HAP-1 (cell line): Measurements from ENCODE around the gene PLCL1.

Experiments used
- DNase-seq, 2 experiments: peaks; one replicate each; pipeline ENCODE4 v3.0.0-alpha.2; 2016 to 2020; ENCODE audit warnings: low spot score in 2 of 2
- H3K27me3 ChIP-seq: fragments of 250-450 bp; sonication (Bioruptor Pico); 2 replicates; pipeline ENCODE4 v1.5.1; 2020; ENCODE audit warnings: low read depth, mild to moderate bottlenecking, moderate library complexity
- H3K36me3 ChIP-seq: fragments of 250-450 bp; sonication (Bioruptor Pico); replicated peaks from 2 replicates; pipeline ENCODE4 v1.5.1; 2020; ENCODE audit warnings: mild to moderate bottlenecking
- H3K4me1 ChIP-seq: fragments of 250-450 bp; sonication (Bioruptor Pico); 2 replicates; pipeline ENCODE4 v1.5.1; 2020; ENCODE audit warnings: mild to moderate bottlenecking
- H3K4me3 ChIP-seq: fragments of 250-450 bp; sonication (Bioruptor Pico); 2 replicates; pipeline ENCODE4 v1.5.1; 2020; ENCODE audit warnings: mild to moderate bottlenecking, moderate library complexity
- H3K9me3 ChIP-seq: fragments of 250-450 bp; sonication (Bioruptor Pico); 2 replicates; pipeline ENCODE4 v1.5.1; 2020; ENCODE audit warnings: mild to moderate bottlenecking, moderate library complexity
- in situ Hi-C: fragments of 300-500 bp; cut with MboI; formaldehyde crosslinking; loops from 3 replicates; pipeline ENCODE4 v1.14.3; 2020; ENCODE audit warnings: low sequenced_read_pairs, inconsistent platforms, mixed read lengths

PLCL1 gene

DNA sequence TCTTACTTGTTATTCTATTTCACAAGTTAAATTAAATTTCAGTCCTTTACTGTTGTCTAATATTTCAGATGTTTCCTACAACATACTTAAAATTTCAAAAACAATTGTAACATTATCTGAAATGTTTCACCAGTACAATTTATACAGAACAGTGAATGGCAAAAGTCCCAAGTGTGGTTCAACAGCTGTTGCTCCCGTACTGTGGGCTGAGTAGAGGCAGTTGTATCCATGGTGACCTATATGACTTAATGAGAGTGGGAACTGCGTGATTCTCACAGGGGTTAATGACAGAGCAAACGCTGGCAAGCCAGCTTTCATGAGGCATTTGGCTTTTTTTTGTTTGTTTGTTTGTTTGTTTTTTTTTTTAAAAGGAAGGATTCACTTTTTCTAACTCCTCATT is 5.3 kb upstream of the PLCL1 start:
- no peaks in the 10 kb centered on the region for H3K36me3 ChIP-seq
- peaks cover 16% of the 10 kb centered on the region for H3K27me3 ChIP-seq
- in situ Hi-C loops: loop anchor here (5.0 kb wide), 1 partner anchor 328 kb away; no protein-coding TSS in a partner anchor
- no peaks in the 10 kb centered on the region for H3K4me1 ChIP-seq
- H3K9me3 ChIP-seq: no peaks in the 10 kb centered on the region
- no peak overlapping the region for H3K4me3 ChIP-seq
- no peak for DNase-seq

DNA sequence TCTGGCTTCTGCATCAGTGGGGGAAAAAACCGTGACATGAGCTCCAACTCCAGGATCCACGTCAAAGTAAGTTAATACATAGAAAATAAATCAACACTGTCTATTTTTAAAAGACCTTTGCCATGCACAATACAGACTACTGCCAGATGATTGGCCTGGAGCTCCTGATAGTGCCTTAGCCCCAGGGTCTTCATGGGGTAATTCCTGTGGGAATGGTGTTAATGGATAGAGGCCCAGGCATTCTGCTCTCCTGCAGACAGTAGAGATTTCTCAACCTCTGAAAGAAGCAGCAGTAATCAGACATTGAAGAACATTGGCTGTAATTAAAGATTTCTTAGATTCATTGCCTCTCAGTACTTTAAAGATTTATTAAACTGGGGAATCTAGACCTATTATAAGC is 4.3 kb upstream of the PLCL1 start:
- Histone ChIP-seq H3K27me3 (peaks cover 19% of the 10 kb centered on the region), H3K36me3 (no peaks in the 10 kb centered on the region), H3K4me1 (no peaks in the 10 kb centered on the region), H3K4me3 (no peak overlapping the region), H3K9me3 (no peaks in the 10 kb centered on the region)
- in situ Hi-C loops: loop anchor here (10.0 kb wide), 1 partner anchor 495 kb away; no protein-coding TSS in a partner anchor
- no peak for DNase-seq

- H3K27me3 ChIP-seq: peaks cover 29% of the 10 kb centered on the region
- no peak overlapping the region for H3K4me3 ChIP-seq
- H3K9me3 ChIP-seq: no peaks in the 10 kb centered on the region
- DNase-seq: no peak
- H3K36me3 ChIP-seq: no peaks in the 10 kb centered on the region
- in situ Hi-C loops: loop anchor here (10.0 kb wide), 1 partner anchor 494 kb away; no protein-coding TSS in a partner anchor
- no peaks in the 10 kb centered on the region for H3K4me1 ChIP-seq
Measured at GRCh38 chr2:197801033-197801432, 3.4 kb upstream of the PLCL1 start.

GRCh38 chr2:197803033-197803444 is 1.4 kb upstream of the PLCL1 start:
- peak; percentile 20 to 61 for DNase-seq
- peaks cover 38% of the 10 kb centered on the region for H3K27me3 ChIP-seq
- in situ Hi-C loops: loop anchor here (10.0 kb wide), 1 partner anchor 492 kb away; no protein-coding TSS in a partner anchor

DNA sequence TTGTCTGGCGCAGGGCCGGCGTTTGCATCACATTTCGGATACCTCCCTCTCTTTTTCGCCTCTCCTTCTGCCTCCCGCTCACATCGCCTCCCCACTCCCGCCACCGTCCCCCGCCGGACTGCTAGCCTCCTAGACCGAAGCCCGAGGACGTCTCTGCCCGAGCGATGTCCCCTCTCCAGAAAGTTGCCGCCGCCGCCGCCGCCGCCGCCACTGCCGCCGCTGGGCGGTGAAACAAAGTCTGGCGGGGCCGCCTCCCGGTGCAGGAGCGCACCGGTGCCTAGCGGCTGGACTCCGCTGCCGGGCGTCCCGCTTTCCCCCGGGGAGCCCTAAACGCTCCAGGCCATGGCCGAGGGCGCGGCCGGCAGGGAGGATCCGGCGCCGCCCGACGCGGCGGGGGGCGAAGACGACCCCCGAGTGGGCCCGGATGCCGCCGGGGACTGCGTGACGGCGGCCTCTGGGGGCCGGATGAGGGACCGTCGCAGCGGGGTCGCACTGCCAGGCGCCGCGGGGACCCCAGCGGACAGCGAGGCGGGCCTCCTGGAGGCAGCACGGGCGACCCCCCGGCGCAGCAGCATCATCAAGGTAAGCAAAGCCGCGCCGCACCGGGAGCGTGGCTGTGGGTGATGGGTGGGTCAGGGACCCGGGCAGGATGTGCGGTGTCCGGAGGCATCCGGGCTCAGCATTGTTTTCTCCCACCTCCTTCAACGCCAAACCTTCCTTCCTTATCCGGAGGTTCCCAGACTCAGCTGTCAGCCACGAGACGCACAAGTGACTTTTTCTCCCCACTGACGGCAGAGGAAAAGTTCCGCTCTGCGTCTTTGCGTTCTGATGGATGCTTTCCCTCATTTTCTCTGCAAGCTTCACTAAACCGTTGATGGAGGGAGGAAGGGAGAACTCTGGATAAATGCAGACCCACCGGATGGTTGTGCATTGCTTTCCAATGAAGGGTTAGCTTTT is 643 bp downstream of the PLCL1 start:
- Histone ChIP-seq H3K4me3 (peak overlapping the region; percentile 41), H3K36me3 (no peaks in the 10 kb centered on the region), H3K9me3 (no peaks in the 10 kb centered on the region), H3K4me1 (no peaks in the 10 kb centered on the region), H3K27me3 (peaks cover 42% of the 10 kb centered on the region)
- in situ Hi-C loops: loop anchor here (10.0 kb wide), 1 partner anchor 490 kb away; no protein-coding TSS in a partner anchor
- peak in 1 of 2 experiments; percentile 52 for DNase-seq

More at GRCh38 chr2:197803033-197803444, 1.4 kb upstream of the PLCL1 start:
- Histone ChIP-seq H3K36me3 (no peaks in the 10 kb centered on the region), H3K4me3 (no peak overlapping the region), H3K4me1 (no peaks in the 10 kb centered on the region), H3K9me3 (no peaks in the 10 kb centered on the region)

DNA sequence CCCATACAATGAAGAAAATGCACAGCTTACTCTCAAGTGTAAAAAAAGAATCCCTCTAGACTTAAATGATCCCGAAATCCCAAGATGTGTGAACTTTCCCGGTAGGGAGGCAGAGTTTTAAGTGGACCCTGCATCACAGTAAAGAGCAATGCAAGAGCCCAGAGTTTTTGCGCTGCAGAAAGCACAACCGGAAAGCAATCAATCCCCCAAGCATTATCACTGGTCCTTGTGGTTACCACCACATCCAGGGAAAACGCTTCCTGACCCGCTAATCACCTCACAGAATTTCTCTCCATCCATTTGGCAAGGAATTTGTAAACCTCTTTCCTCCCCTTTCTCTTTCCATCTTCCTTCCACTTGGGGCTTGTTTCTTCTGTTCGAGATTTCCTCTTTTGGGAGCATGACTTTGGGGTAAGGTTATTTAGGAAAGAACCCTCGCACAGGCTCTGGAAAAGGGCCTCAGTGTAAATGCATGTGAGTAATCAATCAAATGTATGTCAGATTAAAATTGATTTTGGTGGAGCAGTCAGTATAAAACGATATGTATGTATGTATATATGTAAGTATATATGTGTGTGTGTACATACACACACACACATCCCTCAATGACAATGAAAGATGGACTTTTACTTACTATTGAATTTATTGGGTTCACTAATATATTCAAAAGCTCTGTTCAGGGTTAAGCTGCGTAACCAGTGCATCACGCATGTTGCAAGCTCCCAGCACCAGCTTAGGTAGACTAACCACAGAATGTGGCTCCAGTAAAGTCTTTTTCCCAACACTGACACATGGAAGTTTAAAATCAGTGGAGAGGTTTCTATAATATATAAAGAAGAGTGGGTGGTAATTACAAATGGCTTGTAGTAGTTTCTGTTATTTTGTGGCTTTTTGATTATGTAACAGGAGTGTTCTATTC is 1.6 kb downstream of the PLCL1 start:
- DNase-seq: no peak
- no peaks in the 10 kb centered on the region for H3K9me3 ChIP-seq
- in situ Hi-C loops: loop anchor here (10.0 kb wide), 1 partner anchor 489 kb away; no protein-coding TSS in a partner anchor
- peaks cover 49% of the 10 kb centered on the region for H3K27me3 ChIP-seq
- H3K4me1 ChIP-seq: no peaks in the 10 kb centered on the region
- H3K36me3 ChIP-seq: no peaks in the 10 kb centered on the region
- H3K4me3 ChIP-seq: no peak overlapping the region

DNA sequence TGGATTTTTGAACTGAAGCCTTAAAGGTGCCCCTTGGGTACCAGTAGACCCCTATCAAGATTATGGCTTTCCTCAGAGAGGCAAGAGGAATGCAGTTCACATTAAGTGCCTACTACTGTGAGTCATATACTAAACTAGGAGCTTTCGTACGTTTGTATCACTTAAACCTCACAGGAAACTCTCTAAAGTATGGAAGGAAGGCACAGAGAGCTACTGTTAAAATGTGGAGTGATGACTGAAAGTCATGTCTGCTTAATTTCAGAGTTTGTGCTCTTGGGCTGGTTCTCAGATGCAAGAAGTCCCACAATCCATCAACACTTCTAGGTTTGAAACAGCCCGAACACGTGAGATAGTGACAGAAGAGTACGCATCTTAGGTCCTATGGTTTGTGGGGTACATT is 4.7 kb downstream of the PLCL1 start:
- H3K4me3 ChIP-seq: no peak overlapping the region
- in situ Hi-C loops: loop anchor here (10.0 kb wide), 1 partner anchor 486 kb away; no protein-coding TSS in a partner anchor
- no peaks in the 10 kb centered on the region for H3K4me1 ChIP-seq
- no peak for DNase-seq
- H3K27me3 ChIP-seq: peaks cover 56% of the 10 kb centered on the region
- no peaks in the 10 kb centered on the region for H3K36me3 ChIP-seq
- H3K9me3 ChIP-seq: no peaks in the 10 kb centered on the region

GRCh38 chr2:197810016-197810415 is 5.6 kb downstream of the PLCL1 start:
- no peak overlapping the region for H3K4me3 ChIP-seq
- H3K27me3 ChIP-seq: peaks cover 51% of the 10 kb centered on the region
- DNase-seq: no peak
- in situ Hi-C loops: no loop called here
- H3K9me3 ChIP-seq: no peaks in the 10 kb centered on the region
- H3K36me3 ChIP-seq: no peaks in the 10 kb centered on the region
- H3K4me1 ChIP-seq: no peaks in the 10 kb centered on the region

GRCh38 chr2:197810491-197810890 is 6.1 kb downstream of the PLCL1 start:
- Histone ChIP-seq H3K36me3 (no peaks in the 10 kb centered on the region), H3K27me3 (peaks cover 47% of the 10 kb centered on the region), H3K9me3 (no peaks in the 10 kb centered on the region), H3K4me1 (no peaks in the 10 kb centered on the region), H3K4me3 (no peak overlapping the region)
- in situ Hi-C loops: no loop called here
- no peak for DNase-seq

DNA sequence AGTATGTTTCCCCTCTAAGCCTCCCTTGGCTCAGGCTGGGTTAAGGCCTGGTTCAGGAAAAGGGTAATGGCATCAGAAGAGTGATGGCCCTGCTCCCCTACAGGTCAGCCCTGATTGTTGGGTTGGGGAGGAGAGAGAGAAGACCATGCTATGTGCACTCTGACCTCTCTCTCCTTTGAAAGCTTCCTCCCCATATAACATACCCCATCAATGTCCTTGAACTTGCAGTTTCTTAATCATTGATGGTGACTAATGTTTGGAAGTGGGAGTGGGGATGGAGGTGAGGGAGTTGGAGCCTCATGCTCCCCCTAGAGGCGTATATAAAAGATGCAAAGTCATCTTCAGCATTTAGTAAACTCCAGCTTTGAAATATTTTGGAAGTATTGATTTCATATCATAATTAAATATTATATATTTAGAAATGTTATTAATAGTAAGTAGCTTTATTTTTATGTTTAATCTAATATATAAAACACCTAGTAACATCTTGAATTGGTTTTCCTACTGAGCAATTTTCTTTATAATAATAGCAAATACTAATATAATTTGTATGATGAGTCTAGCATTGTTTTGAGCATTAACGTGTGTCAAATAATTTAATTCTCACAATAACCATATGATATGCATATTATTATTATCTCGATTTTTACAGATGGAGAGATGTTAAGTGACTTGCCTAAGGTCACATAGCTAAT is 8.8 kb downstream of the PLCL1 start:
- H3K36me3 ChIP-seq: no peaks in the 10 kb centered on the region
- H3K27me3 ChIP-seq: peaks cover 32% of the 10 kb centered on the region
- H3K9me3 ChIP-seq: no peaks in the 10 kb centered on the region
- in situ Hi-C loops: no loop called here
- peak; percentile 13 to 15 for DNase-seq
- H3K4me1 ChIP-seq: no peaks in the 10 kb centered on the region
- no peak overlapping the region for H3K4me3 ChIP-seq

- H3K4me1 ChIP-seq: no peaks in the 10 kb centered on the region
- no peak for DNase-seq
- in situ Hi-C loops: no loop called here
- peaks cover 25% of the 10 kb centered on the region for H3K27me3 ChIP-seq
- no peaks in the 10 kb centered on the region for H3K36me3 ChIP-seq
- no peaks in the 10 kb centered on the region for H3K9me3 ChIP-seq
- no peak overlapping the region for H3K4me3 ChIP-seq
Measured at GRCh38 chr2:197814526-197814925, 10.1 kb downstream of the PLCL1 start.

GRCh38 chr2:197821550-197822289 is 17.3 kb downstream of the PLCL1 start:
- Histone ChIP-seq H3K4me3 (no peak overlapping the region), H3K36me3 (no peaks in the 10 kb centered on the region), H3K4me1 (no peaks in the 10 kb centered on the region), H3K27me3 (peaks cover 15% of the 10 kb centered on the region), H3K9me3 (no peaks in the 10 kb centered on the region)
- no peak for DNase-seq
- in situ Hi-C loops: no loop called here
